HTERT RPE-1 (cell line): ENCODE results near the gene PNPLA5.

Experiments used
- in situ Hi-C: fragments of 300-500 bp; cut with MboI; formaldehyde crosslinking; loops from 4 replicates; pipeline ENCODE4 v1.14.3; 2020; ENCODE audit warnings: low sequenced_read_pairs

The PNPLA5 gene

GRCh38 chr22:43840431-43840830, 51.4 kb downstream of the PNPLA5 start:
- in situ Hi-C loops = no loop called here

GRCh38 chr22:43839781-43840180, 52.0 kb downstream of the PNPLA5 start:
- in situ Hi-C loops = no loop called here

GRCh38 chr22:43838571-43839307, 53.1 kb downstream of the PNPLA5 start:
- in situ Hi-C loops = no loop called here

GRCh38 chr22:43838161-43838560, 53.7 kb downstream of the PNPLA5 start:
- in situ Hi-C loops = no loop called here

- in situ Hi-C loops = no loop called here
These were observed 54.1 kb downstream of the PNPLA5 start for GRCh38 chr22:43837666-43838065.

- in situ Hi-C loops = no loop called here
These were observed 56.1 kb downstream of the PNPLA5 start for GRCh38 chr22:43835736-43836135.

GRCh38 chr22:43835166-43835565, 56.6 kb downstream of the PNPLA5 start:
- in situ Hi-C loops = no loop called here

GRCh38 chr22:43833286-43834240, 58.2 kb downstream of the PNPLA5 start:
- in situ Hi-C loops = no loop called here

GRCh38 chr22:43832393-43833265, 59.2 kb downstream of the PNPLA5 start:
- in situ Hi-C loops = no loop called here

GRCh38 chr22:43831561-43832392, 60.0 kb downstream of the PNPLA5 start:
- in situ Hi-C loops = no loop called here

GRCh38 chr22:43830931-43831560, 60.8 kb downstream of the PNPLA5 start:
- in situ Hi-C loops = no loop called here

- in situ Hi-C loops = no loop called here
These were observed 61.6 kb downstream of the PNPLA5 start for GRCh38 chr22:43829904-43830851.
